HL-60 (cell line): Measurements from ENCODE around the gene MYO1E.

Source experiments
- CTCF ChIP-seq: IDR thresholded peaks from one replicate; pipeline ENCODE4 v1.5.1; 2011; ENCODE audit warnings: low read length, control low read depth, inconsistent platforms; ENCODE audit not compliant: insufficient read depth
- GABPA ChIP-seq: IDR thresholded peaks from 2 replicates; pipeline ENCODE4 v1.6.1; 2012; ENCODE audit warnings: low read depth
- POLR2AphosphoS5 ChIP-seq: IDR thresholded peaks from 2 replicates; pipeline ENCODE4 v1.6.1; 2012; ENCODE audit warnings: low read depth

GRCh38 chr15:59379531-59379930 lies 6.9 kb upstream of the MYO1E start:
- TF ChIP-seq CTCF (no peak), POLR2AphosphoS5 (no peak), GABPA (no peak)
